B cell (primary cell): ENCODE data around the gene SLC27A1.

Experiments
- CTCF ChIP-seq: fragments of 200-600 bp; IDR thresholded peaks from one replicate; pipeline ENCODE4 v1.8.0; 2022; ENCODE audit warnings: antibody characterized with exemption, mild to moderate bottlenecking
- EZH2 ChIP-seq: IDR thresholded peaks from 2 replicates; pipeline ENCODE4 v1.6.1; 2012; ENCODE audit warnings: borderline replicate concordance, low read depth, mild to moderate bottlenecking, moderate library complexity, low read length; ENCODE audit not compliant: insufficient read depth, poor library complexity, severe bottlenecking

- TF ChIP-seq CTCF: no peak
- TF ChIP-seq EZH2: no peak
Observed at GRCh38 chr19:17469092-17469480, 1.2 kb upstream of the SLC27A1 start.
